GM21825 (cell line): ENCODE measurements around the gene RPUSD4.
"Not testable (repeated sequence)": the region's sequence is repeated elsewhere in the genome, so short reads cannot be mapped to it uniquely, and the experiment has no call there.

Experiments used
- ATAC-seq: cut with Tn5 transposase; IDR thresholded peaks from one replicate; pipeline ENCODE4 v1.9.1; 2021; ENCODE audit warnings: mild to moderate bottlenecking, moderate library complexity; ENCODE audit not compliant: unreplicated experiment

Gene RPUSD4

GRCh38 chr11:126211236-126212088 lies at the start of gene RPUSD4, which contains the start of gene FAM118B:
Gene RPUSD4, minus strand, starts transcription at chr11:126211650. Its CDS starts 12 bp downstream, at chr11:126211638.
Gene FAM118B, plus strand, starts transcription at chr11:126211782. Its CDS starts 23,220 bp downstream, at chr11:126235002.
- peak; percentile 97 for ATAC-seq

- no peak for ATAC-seq
Observed at GRCh38 chr11:126257764-126258163, 46.3 kb upstream of the RPUSD4 start.

- no peak for ATAC-seq
Observed at GRCh38 chr11:126257144-126257543, 45.7 kb upstream of the RPUSD4 start.

- no peak for ATAC-seq
Observed at GRCh38 chr11:126256216-126256615, 44.8 kb upstream of the RPUSD4 start.

GRCh38 chr11:126255507-126255906 lies 44.1 kb upstream of the RPUSD4 start:
- ATAC-seq, result not testable (repeated sequence)

- ATAC-seq, result no peak
Observed at GRCh38 chr11:126254819-126255218, 43.4 kb upstream of the RPUSD4 start.

- ATAC-seq, result no peak
Observed at GRCh38 chr11:126253265-126253664, 41.8 kb upstream of the RPUSD4 start.

GRCh38 chr11:126246636-126247035 lies 35.2 kb upstream of the RPUSD4 start:
- no peak for ATAC-seq

- ATAC-seq, result no peak
Observed at GRCh38 chr11:126233391-126233790, 21.9 kb upstream of the RPUSD4 start.

GRCh38 chr11:126232683-126233082 lies 21.2 kb upstream of the RPUSD4 start:
- ATAC-seq, result no peak

GRCh38 chr11:126231725-126232459 lies 20.4 kb upstream of the RPUSD4 start:
- no peak for ATAC-seq

- ATAC-seq, result no peak
Observed at GRCh38 chr11:126229858-126230540, 18.5 kb upstream of the RPUSD4 start.

- ATAC-seq, result no peak
Observed at GRCh38 chr11:126226334-126227084, 15.1 kb upstream of the RPUSD4 start.

- ATAC-seq, result no peak
Observed at GRCh38 chr11:126225295-126225665, 13.8 kb upstream of the RPUSD4 start.

GRCh38 chr11:126224647-126225294 lies 13.3 kb upstream of the RPUSD4 start:
- no peak for ATAC-seq

GRCh38 chr11:126219547-126219946 lies 8.1 kb upstream of the RPUSD4 start:
- no peak for ATAC-seq

- ATAC-seq, result no peak
Observed at GRCh38 chr11:126217491-126217890, 6.0 kb upstream of the RPUSD4 start.

- no peak for ATAC-seq
Observed at GRCh38 chr11:126216526-126217305, 5.3 kb upstream of the RPUSD4 start.

- ATAC-seq, result no peak
Observed at GRCh38 chr11:126214841-126215240, 3.4 kb upstream of the RPUSD4 start.
